Lung (tissue), 12 donors: Measurements from ENCODE around the gene EFNA1. TPM values are rescaled to one million over a fixed set of nuclear protein-coding genes. Genes with fewer than 3 reads are reported as not detected.
A peak's percentile ranks its signal among the peaks of the same experiment; 100 is the strongest.

ENCODE experiments used
- ATAC-seq: fragments of 200-7000 bp; cut with Tn5 transposase; one replicate; pipeline ENCODE4 v1.9.1; 2020; ENCODE audit warnings: moderate number of reproducible peaks; ENCODE audit not compliant: insufficient read depth, low FRiP score
- DNase-seq, 3 donors: peaks; one replicate each; pipeline ENCODE4 v3.0.0-alpha.2; 2013 to 2017
- H3K27ac ChIP-seq, 2 donors: one replicate each; pipeline ENCODE4 v1.5.1; 2013; ENCODE audit warnings: mild to moderate bottlenecking in 2 of 2, moderate library complexity in 2 of 2, control low read depth in 1 of 2, inconsistent platforms in 1 of 2, low read depth in 1 of 2, low read length in 1 of 2
- H3K27me3 ChIP-seq, 3 donors: one replicate each; pipeline ENCODE4 v1.5.1; 2013; ENCODE audit warnings: low read length in 2 of 3; ENCODE audit not compliant: control insufficient read depth in 3 of 3, insufficient read depth in 3 of 3
- H3K36me3 ChIP-seq, 4 donors: one replicate each; pipeline ENCODE4 v1.5.1; 2013; ENCODE audit warnings: low read length in 4 of 4, mild to moderate bottlenecking in 1 of 4, moderate library complexity in 1 of 4; ENCODE audit not compliant: control insufficient read depth in 4 of 4, insufficient read depth in 4 of 4
- H3K4me1 ChIP-seq, 5 donors: one replicate each; pipeline ENCODE4 v1.5.1; 2013; ENCODE audit warnings: low read length in 5 of 5, mild to moderate bottlenecking in 2 of 5, moderate library complexity in 1 of 5; ENCODE audit not compliant: control insufficient read depth in 5 of 5, insufficient read depth in 5 of 5
- H3K4me3 ChIP-seq: one replicate; pipeline ENCODE4 v1.5.1; 2013; ENCODE audit warnings: mild to moderate bottlenecking, control low read depth, moderate library complexity
- H3K9ac ChIP-seq, 2 donors: one replicate each; pipeline ENCODE4 v1.5.1; 2013; ENCODE audit warnings: low read length in 2 of 2, control low read depth in 1 of 2; ENCODE audit not compliant: insufficient read depth in 1 of 2
- H3K9me3 ChIP-seq, 4 donors: one replicate each; pipeline ENCODE4 v1.5.1; 2013; ENCODE audit warnings: low read length in 3 of 4, mild to moderate bottlenecking in 1 of 4, moderate library complexity in 1 of 4; ENCODE audit not compliant: control insufficient read depth in 4 of 4, insufficient read depth in 3 of 4
- CTCF ChIP-seq: IDR thresholded peaks from 2 replicates; pipeline ENCODE4 v1.5.1; 2012; ENCODE audit warnings: mild to moderate bottlenecking; ENCODE audit errors: control extremely low read depth, extremely low read depth
- WGBS, 2 donors: extraction: QIAGEN DNeasy Blood & Tissue Kit; methylation state at CpG; one replicate each; pipeline ENCODE4 v1.1.7; 2013; 5-methylcytosine and 5-hydroxymethylcytosine counted together
- polyA plus RNA-seq, 2 donors: library from polyadenylated mRNA; stranded (reverse); fragments of 200-250 nt; gene quantifications; one replicate each; pipeline ENCODE4 v1.2.1, GENCODE V29; 2013
- total RNA-seq, 2 donors: library from RNA; depleted of rRNA in 1 of 2; stranded (reverse); fragments of >200 nt in 1 of 2; gene quantifications; one replicate each; pipeline ENCODE4 v1.2.1, GENCODE V29; 2014 to 2021
- donor health status: control.
- donor health status: control.
- donor health status: Bipolar disorder and iron deficiency.
- donor health status: healthy.
- donor health status: DM: yes; HTN: yes; CAD: no.

The EFNA1 gene
- total and polyA plus RNA-seq, 4 donors = 111 to 202 (median 168) TPM

DNA sequence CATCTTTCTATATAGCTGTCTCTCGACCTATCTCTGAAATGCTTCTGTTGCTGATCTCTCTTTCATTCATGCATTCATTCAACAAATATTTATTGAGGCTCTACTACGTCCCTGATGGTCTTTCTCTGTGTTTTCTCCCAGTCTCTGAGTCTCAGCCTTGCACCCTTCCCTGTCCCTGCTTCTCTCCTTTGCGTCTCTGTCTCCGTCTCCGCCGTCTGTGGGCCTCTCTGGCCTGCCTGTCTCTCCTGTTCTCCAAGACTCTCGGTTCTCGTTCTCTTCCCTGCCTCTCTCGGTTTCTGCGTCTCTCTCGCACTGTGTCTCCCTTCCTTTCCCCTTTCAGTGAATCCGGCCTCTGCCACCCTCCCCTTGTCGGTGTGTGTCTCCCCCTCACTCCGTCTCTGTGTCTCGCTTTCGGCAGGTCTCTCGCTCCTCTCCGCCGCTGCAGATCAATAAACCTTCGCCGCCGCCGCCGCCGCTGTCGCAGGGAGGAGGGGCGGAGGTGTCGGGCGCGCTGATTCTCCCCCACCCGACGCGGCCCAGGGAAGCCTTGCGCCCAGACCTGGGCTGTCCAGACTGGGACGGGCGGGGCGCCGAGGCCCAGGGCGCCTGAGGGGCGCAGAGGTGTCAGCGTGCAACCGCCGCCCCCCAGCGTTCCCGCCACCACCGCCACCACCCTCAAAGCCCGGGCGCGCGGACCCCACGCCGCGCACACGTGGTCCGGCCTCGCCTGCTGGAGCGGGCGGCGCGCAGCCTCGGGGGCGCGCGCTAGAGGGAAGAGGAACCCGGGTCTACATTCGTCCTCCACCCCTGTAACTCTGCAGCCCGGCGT lies 46.0 kb upstream of the EFNA1 start:
- TF ChIP-seq CTCF = no peak
- H3K9ac ChIP-seq = no peak overlapping the region
- no peak overlapping the region for H3K4me3 ChIP-seq
- H3K36me3 ChIP-seq = no peaks in the 10 kb centered on the region
- WGBS, 2 donors = 2 to 3% methylated on average over 28 to 68 of the region's 68 CpGs
- peaks cover 0 to 42% (median 34%) of the 10 kb centered on the region in 3 donors for H3K27me3 ChIP-seq
- no peak overlapping the region for H3K27ac ChIP-seq
- DNase-seq (peak in 1 of 3 donors; percentile 31), ATAC-seq (no peak)
- H3K9me3 ChIP-seq = no peaks in the 10 kb centered on the region
- peaks cover 0 to 62% (median 20%) of the 10 kb centered on the region in 5 donors for H3K4me1 ChIP-seq

DNA sequence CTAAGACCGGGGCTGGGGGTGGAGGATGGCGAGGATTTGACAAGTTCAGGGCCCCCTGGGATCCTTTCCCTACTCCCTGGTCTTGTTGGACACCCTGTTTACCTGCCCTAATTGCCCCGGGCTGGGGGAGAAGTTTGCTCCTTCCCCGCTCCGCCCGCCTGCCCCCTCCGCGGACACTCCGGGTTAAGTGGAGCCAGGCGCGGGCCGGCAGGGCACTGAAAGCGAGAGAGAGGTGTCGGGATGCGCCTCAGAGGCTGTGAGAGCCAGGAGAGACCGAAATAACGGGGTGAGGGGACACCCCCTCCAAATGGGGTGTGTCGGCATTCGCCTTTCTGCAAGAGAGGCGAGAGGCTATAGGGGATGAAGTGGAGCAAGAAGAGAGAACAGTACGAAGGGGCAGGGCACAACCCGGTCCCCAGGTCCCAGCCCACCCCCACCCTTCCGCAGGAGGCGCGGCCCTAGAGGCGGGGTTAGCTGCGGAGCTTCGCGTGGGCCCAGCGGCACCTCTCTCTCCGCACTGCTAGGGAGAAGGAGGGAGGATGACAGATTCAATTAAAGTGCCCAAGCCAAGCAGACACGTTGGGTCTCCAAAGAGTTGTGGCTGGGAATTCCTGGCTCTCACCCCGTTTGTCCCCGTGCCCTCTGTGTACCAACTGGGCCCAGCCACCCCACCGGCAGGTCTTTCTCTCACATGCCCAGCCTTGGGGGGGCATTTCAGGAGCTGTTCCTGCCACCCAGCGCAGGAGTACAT lies 45.2 kb upstream of the EFNA1 start:
- H3K9ac ChIP-seq = no peak overlapping the region

GRCh38 chr1:155083052-155083541 lies 44.6 kb upstream of the EFNA1 start:
- no peak for TF ChIP-seq CTCF
- Histone ChIP-seq H3K4me1 (peaks cover 0 to 62% (median 20%) of the 10 kb centered on the region in 5 donors), H3K4me3 (no peak overlapping the region), H3K36me3 (no peaks in the 10 kb centered on the region), H3K27ac (no peak overlapping the region), H3K9ac (no peak overlapping the region), H3K27me3 (peaks cover 0 to 42% (median 34%) of the 10 kb centered on the region in 3 donors), H3K9me3 (no peaks in the 10 kb centered on the region)
- no peak for ATAC-seq
- WGBS, 2 donors = 57 to 72% methylated on average over 6 of the region's 6 CpGs
- peak in 1 of 3 donors; percentile 40 for DNase-seq

More for the DNA sequence above, 45.2 kb upstream of the EFNA1 start:
- Histone ChIP-seq H3K9me3 (no peaks in the 10 kb centered on the region), H3K27me3 (peaks cover 0 to 42% (median 34%) of the 10 kb centered on the region in 3 donors), H3K36me3 (no peaks in the 10 kb centered on the region), H3K27ac (no peak overlapping the region), H3K4me3 (no peak overlapping the region), H3K4me1 (peaks cover 0 to 62% (median 20%) of the 10 kb centered on the region in 5 donors)
- WGBS, 2 donors = 5 to 6% methylated on average over 33 to 36 of the region's 36 CpGs
- ATAC-seq = no peak
- no peak for DNase-seq
- TF ChIP-seq CTCF = no peak
